GM12875 (cell line): ENCODE results near the gene TMEM223.
A peak's percentile ranks its signal among the peaks of the same experiment; 100 is the strongest.
"Not testable (repeated sequence)": the region's sequence is repeated elsewhere in the genome, so short reads cannot be mapped to it uniquely, and the experiment has no call there.

ENCODE experiments used
- H3K4me3 ChIP-seq: one replicate; pipeline ENCODE4 v1.5.1; 2011; ENCODE audit warnings: low read depth, low read length, control low read depth
- CTCF ChIP-seq: IDR thresholded peaks from 2 replicates; pipeline ENCODE4 v1.5.1; 2011; ENCODE audit warnings: low read depth, mild to moderate bottlenecking, control low read depth, inconsistent platforms, low read length, moderate library complexity, borderline replicate concordance; ENCODE audit not compliant: insufficient read depth

The TMEM223 gene

GRCh38 chr11:62830904-62831519 lies 39.2 kb upstream of the TMEM223 start:
- peak overlapping the region; percentile 68 for H3K4me3 ChIP-seq
- no peak for TF ChIP-seq CTCF

GRCh38 chr11:62828130-62828529 lies 36.3 kb upstream of the TMEM223 start:
- not testable (repeated sequence) for H3K4me3 ChIP-seq

GRCh38 chr11:62823677-62824076 lies 31.9 kb upstream of the TMEM223 start:
- no peak for TF ChIP-seq CTCF
- no peak overlapping the region for H3K4me3 ChIP-seq

- no peak overlapping the region for H3K4me3 ChIP-seq
- TF ChIP-seq CTCF = no peak
Observed at GRCh38 chr11:62817129-62817528, 25.3 kb upstream of the TMEM223 start.

GRCh38 chr11:62816557-62816956 lies 24.8 kb upstream of the TMEM223 start:
- no peak for TF ChIP-seq CTCF
- no peak overlapping the region for H3K4me3 ChIP-seq

GRCh38 chr11:62811659-62812058 lies 19.9 kb upstream of the TMEM223 start:
- no peak for TF ChIP-seq CTCF
- no peak overlapping the region for H3K4me3 ChIP-seq

GRCh38 chr11:62810748-62811147 lies 18.9 kb upstream of the TMEM223 start:
- no peak for TF ChIP-seq CTCF
- no peak overlapping the region for H3K4me3 ChIP-seq
